Measurements from ENCODE around the gene RAB10. TPM values are rescaled to one million over a fixed set of nuclear protein-coding genes. Genes with fewer than 3 reads are reported as not detected.
A peak's percentile ranks its signal among the peaks of the same experiment; 100 is the strongest.

RAB10 gene
- total and polyA plus RNA-seq, 9 of the 15 experiments (the other 6 are each of a cell fraction or from before 2014, with no cell fraction given): 25.1 to 214 (median 157) TPM

- TF ChIP-seq U2AF1 (optimal IDR thresholded peaks at IDR 0.05; ENCODE audit: low read depth, low read length) (no peak), HIVEP1 (CRISPR knock-in tag; IDR thresholded peaks at IDR 0.05) (no peak), ILF3 (IDR thresholded peaks at IDR 0.05; ENCODE audit: borderline replicate concordance) (no peak; the same call in 1 of the 2 replicates), XRCC5 (IDR thresholded peaks at IDR 0.05; ENCODE audit: low read depth, low read length) (no peak), ETV6 (IDR thresholded peaks at IDR 0.05; ENCODE audit: borderline replicate concordance in 1 of 2, low read depth in 2 of 2, low read length in 1 of 2) (no peak; a peak in 1 of 4 replicates), ETV6 (CRISPR knock-in tag; IDR thresholded peaks at IDR 0.05; ENCODE audit: borderline replicate concordance) (0 out of 2 replicates have a peak, but pooled peaks have one; percentile 13), HDGF (IDR thresholded peaks at IDR 0.05) (no peak), ZNF347 (CRISPR knock-in tag; IDR thresholded peaks at IDR 0.05; ENCODE audit: low read depth) (no peak), VEZF1 (CRISPR knock-in tag; IDR thresholded peaks at IDR 0.05) (peak; percentile 94), SMARCC2 (IDR thresholded peaks at IDR 0.05; ENCODE audit: low read depth) (no peak), ARID2 (IDR thresholded peaks at IDR 0.05) (no peak), MIER1 (IDR thresholded peaks at IDR 0.05; ENCODE audit: low read depth) (no peak), RAD21 (CRISPR knock-in tag; conservative IDR thresholded peaks at IDR 0.05 in 1 of 2, IDR thresholded peaks at IDR 0.05 in 1 of 2) (peak; percentile 7 to 19; a peak in 1 of 4 replicates), SMARCA4 (IDR thresholded peaks at IDR 0.05) (no peak), RBBP5 (IDR thresholded peaks at IDR 0.05; ENCODE audit: borderline replicate concordance, insufficient read depth, low read length, poor library complexity, severe bottlenecking) (peak; percentile 96)
These were observed at the start of gene RAB10 (continued) for GRCh38 chr2:26033818-26034636.
